CD4-positive, alpha-beta T cell (primary cell): ENCODE measurements around the gene ETV3L. TPM values are rescaled to one million over a fixed set of nuclear protein-coding genes. Genes with fewer than 3 reads are reported as not detected.
"Not testable (repeated sequence)": the region's sequence is repeated elsewhere in the genome, so short reads cannot be mapped to it uniquely, and the experiment has no call there.

ENCODE experiments used
- ATAC-seq: fragments of 200-7000 bp; cut with Tn5 transposase; one replicate; pipeline ENCODE4 v1.10.0; 2022; ENCODE audit warnings: mild to moderate bottlenecking; ENCODE audit not compliant: poor library complexity
- CTCF ChIA-PET: fragments of 350-600 bp; sonication (Branson Sonifier 250); formaldehyde crosslinking; loops from one replicate; lab custom pipeline; 2021; ENCODE audit warnings: antibody characterized with exemption, inconsistent platforms; lab: Charles Lee
- POLR2A ChIA-PET: fragments of 350-600 bp; sonication (Branson Sonifier 250); formaldehyde crosslinking; loops from one replicate; lab custom pipeline; 2021; ENCODE audit warnings: antibody characterized with exemption, inconsistent platforms; lab: Charles Lee
- DNase-seq, 14 experiments: peaks; one replicate each; pipeline ENCODE4 v3.0.0-alpha.2; 2013 to 2020; ENCODE audit warnings: mixed read lengths in 2 of 14
- H3K27ac ChIP-seq, 2 donors: one replicate each; pipeline versions ENCODE4 v1.5.1 to v1.7.0; 2013; ENCODE audit warnings: low read length in 2 of 2, low read depth in 1 of 2, mild to moderate bottlenecking in 1 of 2
- H3K27me3 ChIP-seq, 2 experiments: 1 replicate in 1 of 2; 2 replicates in 1 of 2; pipeline versions ENCODE4 v1.6.1 to v1.7.0; 2013; ENCODE audit warnings: low read length in 2 of 2, control low read depth in 1 of 2, mild to moderate bottlenecking in 1 of 2, moderate library complexity in 1 of 2; ENCODE audit not compliant: insufficient read depth in 2 of 2, control insufficient read depth in 1 of 2
- H3K36me3 ChIP-seq: one replicate; pipeline ENCODE4 v1.6.1; 2013; ENCODE audit warnings: low read length, control low read depth; ENCODE audit not compliant: insufficient read depth
- H3K4me1 ChIP-seq: one replicate; pipeline ENCODE4 v1.6.1; 2013; ENCODE audit warnings: low read length, control low read depth; ENCODE audit not compliant: insufficient read depth
- H3K4me3 ChIP-seq: one replicate; pipeline ENCODE4 v1.5.1; 2013; ENCODE audit warnings: mild to moderate bottlenecking, low read length, moderate library complexity
- H3K9me3 ChIP-seq, 2 experiments: 1 replicate in 1 of 2; 2 replicates in 1 of 2; pipeline versions ENCODE4 v1.6.1 to v1.7.0; 2013; ENCODE audit warnings: low read length in 2 of 2, mild to moderate bottlenecking in 2 of 2, control low read depth in 1 of 2, moderate library complexity in 1 of 2; ENCODE audit not compliant: control insufficient read depth in 1 of 2, insufficient read depth in 1 of 2
- H3K27ac Mint-ChIP-seq: one replicate; pipeline ENCODE4 v1.8.0; 2020; ENCODE audit warnings: mixed read lengths
- H3K27me3 Mint-ChIP-seq: one replicate; pipeline ENCODE4 v1.8.0; 2021; ENCODE audit warnings: mixed read lengths
- H3K36me3 Mint-ChIP-seq: one replicate; pipeline ENCODE4 v1.8.0; 2021; ENCODE audit warnings: low read depth, mixed read lengths
- H3K4me1 Mint-ChIP-seq: one replicate; pipeline ENCODE4 v1.8.0; 2021; ENCODE audit warnings: low read depth, mixed read lengths
- H3K4me3 Mint-ChIP-seq: one replicate; pipeline ENCODE4 v1.8.0; 2020; ENCODE audit warnings: mild to moderate bottlenecking, mixed read lengths
- H3K9me3 Mint-ChIP-seq: one replicate; pipeline ENCODE4 v1.8.0; 2020; ENCODE audit warnings: mixed read lengths
- intact Hi-C, 2 experiments: fragments of 100-400 bp; cut with DNase I in 1 of 2; cut with micrococcal nuclease in 1 of 2; formaldehyde crosslinking; loops; one replicate each; pipeline versions ENCODE4 v1.15.1 to v1.9.0; 2023 to 2025; cut with DNase I, micrococcal nuclease
- total RNA-seq, 174 experiments: library from RNA in 2 of 174; stranded (reverse) in 2 of 174; gene quantifications; one replicate each; pipeline ENCODE4 v1.2.3 and lab custom pipeline; 2021 to 2026
- TF ChIP-seq, protein P1 (sequence below): fragments of 200-600 bp; IDR thresholded peaks from one replicate; pipeline ENCODE4 v1.8.0; 2022; ENCODE audit warnings: antibody characterized with exemption, mild to moderate bottlenecking

ETV3L gene
- total RNA-seq, 2 experiments from 2014 or later: not detected

DNA sequence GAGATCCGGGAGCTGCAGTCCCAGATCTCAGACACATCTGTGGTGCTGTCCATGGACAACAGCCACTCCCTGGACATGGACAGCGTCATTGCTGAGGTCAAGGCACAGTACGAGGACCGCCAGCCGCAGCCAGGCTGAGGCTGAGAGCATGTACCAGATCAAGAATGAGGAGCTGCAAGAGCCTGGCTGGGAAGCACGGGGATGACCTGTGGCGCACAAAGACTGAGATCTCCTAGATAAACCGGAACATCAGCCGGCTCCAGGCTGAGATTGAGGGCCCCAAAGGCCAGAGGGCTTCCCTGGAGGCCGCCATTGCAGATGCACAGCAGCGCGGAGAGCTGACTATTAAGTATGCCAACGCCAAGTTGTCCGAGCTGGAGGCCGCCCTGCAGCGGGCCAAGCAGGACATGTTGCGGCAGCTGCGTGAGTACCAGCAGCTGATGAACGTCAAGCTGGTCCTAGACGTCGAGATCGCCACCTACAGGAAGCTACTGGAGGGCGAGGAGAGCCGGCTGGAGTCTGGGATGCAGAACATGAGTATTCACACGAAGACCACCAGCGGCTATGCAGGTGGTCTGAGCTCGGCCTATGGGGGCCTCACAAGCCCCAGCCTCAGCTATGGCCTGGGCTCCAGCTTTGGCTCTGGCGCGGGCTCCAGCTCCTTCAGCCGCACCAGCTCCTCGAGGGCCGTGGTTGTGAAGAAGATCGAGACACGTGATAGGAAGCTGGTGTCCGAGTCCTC lies 25.5 kb downstream of the ETV3L start:
- ATAC-seq: no peak
- H3K4me3 Mint-ChIP-seq: no peak overlapping the region
- CTCF ChIA-PET: interaction anchor here (0.5 kb wide), 1 partner anchor 163 kb away, joined by 3 read pairs; no protein-coding TSS in a partner anchor

DNA sequence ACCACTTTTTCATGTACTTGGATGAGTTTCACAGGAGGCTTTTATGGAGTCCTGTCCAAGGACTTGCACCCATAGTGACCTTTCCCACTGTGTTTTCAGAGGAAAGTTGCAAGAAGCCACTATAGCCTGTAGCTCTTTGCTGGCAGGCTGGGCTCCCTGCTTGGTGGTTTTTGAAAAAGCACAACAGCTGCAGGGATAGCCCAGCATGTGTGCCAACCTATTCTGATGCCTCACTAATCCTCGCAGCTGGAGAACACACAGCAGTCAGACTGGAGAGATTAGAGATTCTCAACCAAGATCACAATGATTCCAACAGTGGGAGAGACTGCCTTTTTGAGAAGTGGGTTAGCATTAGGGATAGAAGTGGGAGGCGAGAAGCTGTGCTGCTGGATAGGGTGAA lies 30.0 kb downstream of the ETV3L start:
- Mint-ChIP-seq H3K36me3 (no peaks in the 10 kb centered on the region), H3K27me3 (peaks cover 38% of the 10 kb centered on the region), H3K9me3 (no peaks in the 10 kb centered on the region), H3K27ac (no peak overlapping the region), H3K4me3 (no peak overlapping the region), H3K4me1 (no peaks in the 10 kb centered on the region)
- ATAC-seq (no peak), DNase-seq (no peak)
- Histone ChIP-seq H3K27ac (no peak overlapping the region), H3K4me1 (peaks cover 6% of the 10 kb centered on the region), H3K4me3 (no peak overlapping the region), H3K27me3 (peaks cover 15 to 31% of the 10 kb centered on the region in 2 experiments), H3K36me3 (no peaks in the 10 kb centered on the region), H3K9me3 (no peaks in the 10 kb centered on the region)
- CTCF ChIA-PET: interaction anchor here (0.7 kb wide), 1 partner anchor 298 kb away, joined by 3 read pairs; no protein-coding TSS in a partner anchor
- POLR2A ChIA-PET: no interaction called here
- intact Hi-C loops: no loop called here
- TF ChIP-seq, protein P1, sequence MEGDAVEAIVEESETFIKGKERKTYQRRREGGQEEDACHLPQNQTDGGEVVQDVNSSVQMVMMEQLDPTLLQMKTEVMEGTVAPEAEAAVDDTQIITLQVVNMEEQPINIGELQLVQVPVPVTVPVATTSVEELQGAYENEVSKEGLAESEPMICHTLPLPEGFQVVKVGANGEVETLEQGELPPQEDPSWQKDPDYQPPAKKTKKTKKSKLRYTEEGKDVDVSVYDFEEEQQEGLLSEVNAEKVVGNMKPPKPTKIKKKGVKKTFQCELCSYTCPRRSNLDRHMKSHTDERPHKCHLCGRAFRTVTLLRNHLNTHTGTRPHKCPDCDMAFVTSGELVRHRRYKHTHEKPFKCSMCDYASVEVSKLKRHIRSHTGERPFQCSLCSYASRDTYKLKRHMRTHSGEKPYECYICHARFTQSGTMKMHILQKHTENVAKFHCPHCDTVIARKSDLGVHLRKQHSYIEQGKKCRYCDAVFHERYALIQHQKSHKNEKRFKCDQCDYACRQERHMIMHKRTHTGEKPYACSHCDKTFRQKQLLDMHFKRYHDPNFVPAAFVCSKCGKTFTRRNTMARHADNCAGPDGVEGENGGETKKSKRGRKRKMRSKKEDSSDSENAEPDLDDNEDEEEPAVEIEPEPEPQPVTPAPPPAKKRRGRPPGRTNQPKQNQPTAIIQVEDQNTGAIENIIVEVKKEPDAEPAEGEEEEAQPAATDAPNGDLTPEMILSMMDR: no peak

More for the DNA sequence above, 25.5 kb downstream of the ETV3L start:
- peak in 10 of 14 experiments; percentile 8 to 63 (median 27) for DNase-seq
- H3K27me3 Mint-ChIP-seq: peaks cover 28% of the 10 kb centered on the region
- no peaks in the 10 kb centered on the region for H3K9me3 Mint-ChIP-seq
- Histone ChIP-seq H3K9me3 (no peaks in the 10 kb centered on the region), H3K27ac (no peak overlapping the region), H3K36me3 (no peaks in the 10 kb centered on the region), H3K4me3 (no peak overlapping the region), H3K27me3 (peaks cover 12 to 16% of the 10 kb centered on the region in 2 experiments), H3K4me1 (peaks cover 6% of the 10 kb centered on the region)
- POLR2A ChIA-PET: no interaction called here
- H3K4me1 Mint-ChIP-seq: no peaks in the 10 kb centered on the region
- no peaks in the 10 kb centered on the region for H3K36me3 Mint-ChIP-seq
- TF ChIP-seq, protein P1: no peak
- H3K27ac Mint-ChIP-seq: no peak overlapping the region
- intact Hi-C loops: no loop called here

DNA sequence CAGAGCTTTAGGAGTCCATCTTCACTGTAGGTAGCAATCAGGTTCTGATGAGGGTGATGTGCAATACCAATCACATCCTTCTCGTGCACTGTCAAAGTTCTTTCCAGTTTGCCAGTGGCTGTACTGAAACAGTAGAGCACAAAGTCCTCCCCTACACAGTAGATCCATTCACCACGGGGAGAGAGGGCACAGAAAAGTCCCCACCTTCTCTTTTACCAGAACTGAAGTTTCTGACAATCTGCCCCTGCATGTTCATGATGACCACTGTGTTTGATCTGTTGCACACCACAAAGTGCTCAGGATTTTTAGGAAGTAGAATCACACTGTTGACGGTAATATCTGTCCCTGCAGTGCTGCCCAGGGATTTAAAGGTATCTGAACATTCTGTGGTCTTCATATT lies 40.4 kb downstream of the ETV3L start:
- H3K4me1 Mint-ChIP-seq, CTCF ChIA-PET, H3K36me3 ChIP-seq, ATAC-seq, intact Hi-C loops, H3K4me3 ChIP-seq, H3K27ac ChIP-seq, POLR2A ChIA-PET, H3K9me3 Mint-ChIP-seq, H3K27ac Mint-ChIP-seq, H3K36me3 Mint-ChIP-seq, H3K4me3 Mint-ChIP-seq, H3K4me1 ChIP-seq, DNase-seq: not testable (repeated sequence)
- H3K27me3 Mint-ChIP-seq: peaks cover 52% of the 10 kb centered on the region
- H3K9me3 ChIP-seq: peaks cover 0 to 14% of the 10 kb centered on the region in 2 experiments
- peaks cover 9 to 14% of the 10 kb centered on the region in 2 experiments for H3K27me3 ChIP-seq
